ENCODE data around the gene EEF1AKMT3.

The EEF1AKMT3 gene

DNA sequence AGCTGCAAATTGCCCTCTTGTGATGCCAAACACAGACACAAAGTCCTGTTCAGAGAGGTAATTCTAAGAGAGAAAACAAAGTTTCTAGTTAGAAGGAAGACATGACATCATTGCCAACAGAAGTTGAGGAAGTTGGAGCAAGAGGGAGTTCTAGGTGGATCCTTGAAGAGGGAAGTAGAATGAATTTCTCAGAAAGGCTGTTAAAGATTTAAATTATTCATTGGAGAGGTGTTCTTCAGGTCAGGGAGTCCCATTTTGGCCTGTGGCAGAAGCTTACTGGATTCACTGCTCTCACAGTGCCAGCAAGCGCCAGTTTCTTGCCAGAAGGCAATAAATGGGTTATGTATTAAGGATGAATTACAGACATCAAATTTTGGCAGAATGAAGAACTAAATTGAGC is 25.5 kb downstream of the EEF1AKMT3 start:
- TF ChIP-seq, protein P1, sequence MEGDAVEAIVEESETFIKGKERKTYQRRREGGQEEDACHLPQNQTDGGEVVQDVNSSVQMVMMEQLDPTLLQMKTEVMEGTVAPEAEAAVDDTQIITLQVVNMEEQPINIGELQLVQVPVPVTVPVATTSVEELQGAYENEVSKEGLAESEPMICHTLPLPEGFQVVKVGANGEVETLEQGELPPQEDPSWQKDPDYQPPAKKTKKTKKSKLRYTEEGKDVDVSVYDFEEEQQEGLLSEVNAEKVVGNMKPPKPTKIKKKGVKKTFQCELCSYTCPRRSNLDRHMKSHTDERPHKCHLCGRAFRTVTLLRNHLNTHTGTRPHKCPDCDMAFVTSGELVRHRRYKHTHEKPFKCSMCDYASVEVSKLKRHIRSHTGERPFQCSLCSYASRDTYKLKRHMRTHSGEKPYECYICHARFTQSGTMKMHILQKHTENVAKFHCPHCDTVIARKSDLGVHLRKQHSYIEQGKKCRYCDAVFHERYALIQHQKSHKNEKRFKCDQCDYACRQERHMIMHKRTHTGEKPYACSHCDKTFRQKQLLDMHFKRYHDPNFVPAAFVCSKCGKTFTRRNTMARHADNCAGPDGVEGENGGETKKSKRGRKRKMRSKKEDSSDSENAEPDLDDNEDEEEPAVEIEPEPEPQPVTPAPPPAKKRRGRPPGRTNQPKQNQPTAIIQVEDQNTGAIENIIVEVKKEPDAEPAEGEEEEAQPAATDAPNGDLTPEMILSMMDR (IDR thresholded peaks at IDR 0.05; ENCODE audit: low read depth, low read length), result no peak
- H3K4me3 ChIP-seq (ENCODE audit: low read depth, low read length), result no peak overlapping the region

DNA sequence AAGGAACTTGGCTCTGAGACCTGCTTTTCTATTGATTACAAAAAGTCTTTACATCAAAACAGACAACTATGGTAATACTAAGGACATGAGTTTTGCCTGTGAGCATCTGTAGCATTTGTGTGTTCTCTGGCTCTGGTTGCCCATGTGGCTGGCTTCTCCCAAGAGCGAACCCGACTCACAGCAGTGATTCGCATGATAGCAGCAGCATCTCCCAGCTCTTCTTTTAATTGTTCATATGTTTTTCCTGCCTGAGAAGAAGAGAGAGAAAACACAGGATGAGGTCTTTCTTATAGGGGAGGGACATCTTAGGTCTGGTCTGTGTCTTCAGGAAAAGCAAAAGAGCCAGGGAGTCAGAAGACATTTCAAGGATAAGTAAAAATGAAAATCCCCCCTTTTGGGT is 28.6 kb downstream of the EEF1AKMT3 start:
- TF ChIP-seq, protein P1 (IDR thresholded peaks at IDR 0.05; ENCODE audit: low read depth, low read length), result no peak
- H3K4me3 ChIP-seq (ENCODE audit: low read depth, low read length), result no peak overlapping the region

DNA sequence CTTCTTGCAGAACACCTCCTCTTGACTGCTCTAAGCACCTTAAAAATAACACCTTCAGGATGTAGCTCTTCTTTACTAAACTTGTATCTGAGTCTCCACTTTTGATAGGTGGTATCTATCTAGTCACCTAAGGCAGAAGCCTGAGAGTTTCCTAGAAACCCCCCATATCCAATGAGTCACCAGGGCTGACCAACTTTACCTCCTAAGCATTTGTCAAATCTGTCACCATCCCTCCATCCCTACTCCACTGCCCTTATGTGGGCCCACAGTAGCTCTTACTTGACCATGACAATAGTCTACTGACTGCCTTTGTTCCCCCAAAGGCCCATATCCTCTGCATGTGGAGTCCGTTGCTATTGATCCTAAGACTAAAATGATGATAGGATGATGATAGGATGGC is 30.2 kb downstream of the EEF1AKMT3 start:
- TF ChIP-seq, protein P1 (IDR thresholded peaks at IDR 0.05; ENCODE audit: low read depth, low read length), result no peak
- no peak overlapping the region for H3K4me3 ChIP-seq (ENCODE audit: low read depth, low read length)

DNA sequence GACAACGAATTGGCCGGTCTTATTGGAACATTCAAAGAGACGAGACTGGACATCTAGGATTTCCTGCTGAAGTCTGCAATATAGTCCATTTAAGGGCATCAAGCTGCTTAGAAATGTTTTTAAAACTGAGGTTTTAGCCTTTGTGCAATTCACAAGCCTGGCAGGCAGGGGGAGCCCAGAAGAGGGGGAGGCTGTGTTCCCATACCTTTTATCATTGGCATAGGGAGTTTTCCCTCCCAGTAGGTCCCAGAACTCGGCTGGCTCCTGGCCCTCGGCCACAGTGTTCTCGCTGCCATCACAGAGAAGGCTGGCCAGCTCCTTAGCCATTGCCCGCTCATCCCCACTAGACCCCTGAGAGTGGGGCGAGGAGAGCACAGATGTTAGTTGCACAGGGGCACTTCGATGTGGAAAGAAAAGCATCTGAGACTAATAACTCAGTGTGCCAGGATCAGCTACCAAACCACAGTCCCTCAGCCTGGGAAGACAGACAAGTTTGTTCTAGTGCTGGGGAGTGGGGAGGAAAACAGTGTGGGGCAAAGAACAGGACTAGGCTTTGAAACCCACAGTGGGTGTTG is 31.0 kb downstream of the EEF1AKMT3 start:
- TF ChIP-seq, protein P1 (IDR thresholded peaks at IDR 0.05; ENCODE audit: low read depth, low read length), result peak; percentile 88

DNA sequence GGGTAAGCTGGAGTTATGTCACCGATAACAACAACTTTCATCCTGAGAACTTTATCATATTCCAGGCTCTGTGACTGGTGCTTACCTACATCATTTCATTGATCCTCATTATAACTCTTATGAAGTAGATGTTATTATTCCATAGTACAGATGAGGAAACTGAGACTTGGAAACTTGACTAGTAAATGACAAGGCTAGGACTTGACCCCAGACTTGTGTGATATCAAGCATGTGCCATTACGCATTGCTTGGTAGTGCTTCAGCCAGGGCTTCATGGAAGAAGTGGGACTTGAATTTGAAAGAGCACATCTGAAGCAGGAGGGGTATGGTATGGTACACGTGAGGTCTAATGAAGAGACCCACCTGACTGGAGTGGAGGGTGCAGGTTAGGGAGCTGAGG is 34.3 kb downstream of the EEF1AKMT3 start:
- TF ChIP-seq, protein P1 (IDR thresholded peaks at IDR 0.05; ENCODE audit: low read depth, low read length), result no peak
- no peak overlapping the region for H3K4me3 ChIP-seq (ENCODE audit: low read depth, low read length)

More for the DNA sequence above, 31.0 kb downstream of the EEF1AKMT3 start:
- no peak overlapping the region for H3K4me3 ChIP-seq (ENCODE audit: low read depth, low read length)

DNA sequence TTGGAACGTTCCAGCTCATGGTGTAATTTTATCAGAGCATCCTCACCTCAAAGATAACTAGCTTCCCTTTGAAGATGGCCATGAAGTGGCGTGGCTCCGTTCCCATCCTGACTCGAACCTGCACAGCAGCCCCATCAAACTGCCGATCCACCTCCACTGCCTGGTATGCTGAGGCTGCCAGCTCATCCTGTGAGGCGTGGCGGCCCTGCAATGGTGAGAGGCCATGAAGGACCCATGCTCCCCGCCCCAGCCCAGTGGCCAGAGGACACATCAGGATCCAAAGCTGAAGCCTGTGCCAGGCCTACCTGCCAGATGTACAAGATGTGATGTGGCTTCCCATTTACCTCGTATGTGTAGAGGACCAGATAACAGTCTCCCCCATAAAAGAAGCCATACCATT is 34.9 kb downstream of the EEF1AKMT3 start:
- TF ChIP-seq, protein P1 (IDR thresholded peaks at IDR 0.05; ENCODE audit: low read depth, low read length), result no peak
- no peak overlapping the region for H3K4me3 ChIP-seq (ENCODE audit: low read depth, low read length)

DNA sequence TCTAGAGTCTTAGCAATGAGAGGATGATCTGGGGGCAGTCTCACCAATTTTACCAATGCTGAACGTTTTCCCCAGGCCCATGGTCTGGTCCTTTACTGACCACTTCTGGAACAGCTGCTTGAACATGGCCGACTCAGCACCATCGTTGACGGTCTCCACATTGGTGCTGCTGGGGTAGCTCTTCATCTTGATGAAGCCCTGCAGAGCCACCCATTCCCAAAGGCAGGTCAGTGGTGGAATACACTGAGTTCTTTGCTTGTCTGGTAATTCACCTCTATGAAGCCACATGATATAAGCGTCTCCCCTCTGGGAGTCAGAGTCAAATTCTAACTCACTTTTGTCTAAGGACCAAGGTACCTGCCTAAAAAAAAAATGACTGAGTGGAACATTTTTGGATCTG is 35.9 kb downstream of the EEF1AKMT3 start:
- H3K4me3 ChIP-seq (ENCODE audit: low read depth, low read length), result no peak overlapping the region
- TF ChIP-seq, protein P1 (IDR thresholded peaks at IDR 0.05; ENCODE audit: low read depth, low read length), result no peak

All from WI38 (cell line).